Right lobe of liver (tissue), 4 donors: ENCODE measurements around the gene METTL23.

Experiments
- POLR2A ChIP-seq: fragments of 450-650 bp; IDR thresholded peaks from one replicate; pipeline ENCODE4 v1.6.1; 2017; ENCODE audit warnings: antibody characterized with exemption, mild to moderate bottlenecking
- TF ChIP-seq, protein P1 (sequence below), 4 donors: fragments of 200-600 bp in 3 of 4; fragments of 450-650 bp in 1 of 4; IDR thresholded peaks; one replicate each; pipeline versions ENCODE4 v1.5.1 to v1.8.0; 2016 to 2022; ENCODE audit warnings: antibody characterized with exemption in 4 of 4, mild to moderate bottlenecking in 2 of 4
- donor health status: DM: no; HTN: no; CAD: no.
- donor health status: DM: no; HTN: no; CAD: no.
- donor health status: DM: no; HTN: yes; CAD: no.

DNA sequence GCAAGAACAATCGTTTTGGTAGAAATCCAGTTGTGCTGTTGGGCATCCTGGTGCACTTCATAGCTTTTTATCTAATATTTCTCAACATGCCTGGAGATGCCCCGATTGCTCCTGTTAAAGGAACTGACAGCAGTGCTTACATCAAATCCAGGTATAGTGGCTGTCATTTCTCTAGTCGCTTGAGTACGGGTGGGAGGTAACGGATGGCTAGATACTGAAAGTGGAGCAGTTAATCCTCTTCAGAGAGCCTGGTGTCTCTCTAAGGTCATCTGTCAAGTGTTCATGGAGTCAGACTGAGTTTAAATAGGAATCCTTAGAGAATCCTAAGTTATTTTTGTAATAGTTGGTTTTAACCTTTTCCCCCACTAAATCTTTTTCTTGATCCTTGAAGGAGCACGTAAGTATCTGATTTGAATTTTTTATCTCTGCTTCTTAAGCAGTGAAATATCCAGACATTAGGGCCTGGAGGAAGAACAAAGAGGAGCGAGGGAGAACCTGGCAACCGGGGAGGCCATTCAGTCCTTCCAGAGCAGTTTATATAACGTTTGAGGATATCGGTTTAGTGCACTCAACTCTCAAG is 48.5 kb downstream of the METTL23 start:
- TF ChIP-seq, protein P1, sequence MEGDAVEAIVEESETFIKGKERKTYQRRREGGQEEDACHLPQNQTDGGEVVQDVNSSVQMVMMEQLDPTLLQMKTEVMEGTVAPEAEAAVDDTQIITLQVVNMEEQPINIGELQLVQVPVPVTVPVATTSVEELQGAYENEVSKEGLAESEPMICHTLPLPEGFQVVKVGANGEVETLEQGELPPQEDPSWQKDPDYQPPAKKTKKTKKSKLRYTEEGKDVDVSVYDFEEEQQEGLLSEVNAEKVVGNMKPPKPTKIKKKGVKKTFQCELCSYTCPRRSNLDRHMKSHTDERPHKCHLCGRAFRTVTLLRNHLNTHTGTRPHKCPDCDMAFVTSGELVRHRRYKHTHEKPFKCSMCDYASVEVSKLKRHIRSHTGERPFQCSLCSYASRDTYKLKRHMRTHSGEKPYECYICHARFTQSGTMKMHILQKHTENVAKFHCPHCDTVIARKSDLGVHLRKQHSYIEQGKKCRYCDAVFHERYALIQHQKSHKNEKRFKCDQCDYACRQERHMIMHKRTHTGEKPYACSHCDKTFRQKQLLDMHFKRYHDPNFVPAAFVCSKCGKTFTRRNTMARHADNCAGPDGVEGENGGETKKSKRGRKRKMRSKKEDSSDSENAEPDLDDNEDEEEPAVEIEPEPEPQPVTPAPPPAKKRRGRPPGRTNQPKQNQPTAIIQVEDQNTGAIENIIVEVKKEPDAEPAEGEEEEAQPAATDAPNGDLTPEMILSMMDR (IDR thresholded peaks at IDR 0.05), result no peak
- no peak for TF ChIP-seq POLR2A
